ENCODE data around the gene TRIM66.
A peak's percentile ranks its signal among the peaks of the same experiment; 100 is the strongest.

TRIM66 gene, protein sequence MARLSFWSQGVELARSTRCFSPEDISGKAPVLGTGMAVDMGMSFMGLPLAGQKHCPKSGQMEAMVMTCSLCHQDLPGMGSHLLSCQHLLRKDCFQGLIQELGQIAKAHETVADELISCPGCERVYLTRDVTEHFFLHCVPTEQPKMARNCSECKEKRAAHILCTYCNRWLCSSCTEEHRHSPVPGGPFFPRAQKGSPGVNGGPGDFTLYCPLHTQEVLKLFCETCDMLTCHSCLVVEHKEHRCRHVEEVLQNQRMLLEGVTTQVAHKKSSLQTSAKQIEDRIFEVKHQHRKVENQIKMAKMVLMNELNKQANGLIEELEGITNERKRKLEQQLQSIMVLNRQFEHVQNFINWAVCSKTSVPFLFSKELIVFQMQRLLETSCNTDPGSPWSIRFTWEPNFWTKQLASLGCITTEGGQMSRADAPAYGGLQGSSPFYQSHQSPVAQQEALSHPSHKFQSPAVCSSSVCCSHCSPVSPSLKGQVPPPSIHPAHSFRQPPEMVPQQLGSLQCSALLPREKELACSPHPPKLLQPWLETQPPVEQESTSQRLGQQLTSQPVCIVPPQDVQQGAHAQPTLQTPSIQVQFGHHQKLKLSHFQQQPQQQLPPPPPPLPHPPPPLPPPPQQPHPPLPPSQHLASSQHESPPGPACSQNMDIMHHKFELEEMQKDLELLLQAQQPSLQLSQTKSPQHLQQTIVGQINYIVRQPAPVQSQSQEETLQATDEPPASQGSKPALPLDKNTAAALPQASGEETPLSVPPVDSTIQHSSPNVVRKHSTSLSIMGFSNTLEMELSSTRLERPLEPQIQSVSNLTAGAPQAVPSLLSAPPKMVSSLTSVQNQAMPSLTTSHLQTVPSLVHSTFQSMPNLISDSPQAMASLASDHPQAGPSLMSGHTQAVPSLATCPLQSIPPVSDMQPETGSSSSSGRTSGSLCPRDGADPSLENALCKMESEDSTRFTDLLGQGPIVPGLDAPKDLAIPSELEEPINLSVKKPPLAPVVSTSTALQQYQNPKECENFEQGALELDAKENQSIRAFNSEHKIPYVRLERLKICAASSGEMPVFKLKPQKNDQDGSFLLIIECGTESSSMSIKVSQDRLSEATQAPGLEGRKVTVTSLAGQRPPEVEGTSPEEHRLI (N-terminal part only)

GRCh38 chr11:8682303-8683114 is at the start of gene TRIM66, which contains the start of gene RPL27A:
Gene TRIM66 (minus strand): TSS chr11:8682665. CDS start chr11:8672274, 10,391 bp downstream.
Gene RPL27A (plus strand): TSS chr11:8682792. CDS start chr11:8682814, 22 bp downstream.
- TF ChIP-seq EP300 (IDR thresholded peaks at IDR 0.05; ENCODE audit: borderline replicate concordance) (no peak; the same call in 1 of the 2 replicates), TCF12 (IDR thresholded peaks at IDR 0.05; ENCODE audit: low read depth) (peak; percentile 41; the same call in 1 of the 2 replicates), TEAD4 (IDR thresholded peaks at IDR 0.05) (no peak), ZBTB7A (IDR thresholded peaks at IDR 0.05; ENCODE audit: low read depth) (no peak), CEBPB (IDR thresholded peaks at IDR 0.05) (no peak), USF1 (IDR thresholded peaks at IDR 0.05) (peak; percentile 44), YY1 (IDR thresholded peaks at IDR 0.05; ENCODE audit: low read depth) (peak; percentile 69), FOXM1 (IDR thresholded peaks at IDR 0.05; ENCODE audit: borderline replicate concordance, low read depth) (no peak), CREB1 (IDR thresholded peaks at IDR 0.05; ENCODE audit: low read depth) (0 out of 2 replicates have a peak, but pooled peaks have one; percentile 31), NFIC (IDR thresholded peaks at IDR 0.05) (no peak), RAD21 (IDR thresholded peaks at IDR 0.05; ENCODE audit: low read depth) (no peak), EGR1 (IDR thresholded peaks at IDR 0.05) (peak; percentile 17; the same call in 1 of the 2 replicates), TAF1 (IDR thresholded peaks at IDR 0.05; ENCODE audit: low read depth) (peak; percentile 95)
- TF ChIP-seq, protein P1, sequence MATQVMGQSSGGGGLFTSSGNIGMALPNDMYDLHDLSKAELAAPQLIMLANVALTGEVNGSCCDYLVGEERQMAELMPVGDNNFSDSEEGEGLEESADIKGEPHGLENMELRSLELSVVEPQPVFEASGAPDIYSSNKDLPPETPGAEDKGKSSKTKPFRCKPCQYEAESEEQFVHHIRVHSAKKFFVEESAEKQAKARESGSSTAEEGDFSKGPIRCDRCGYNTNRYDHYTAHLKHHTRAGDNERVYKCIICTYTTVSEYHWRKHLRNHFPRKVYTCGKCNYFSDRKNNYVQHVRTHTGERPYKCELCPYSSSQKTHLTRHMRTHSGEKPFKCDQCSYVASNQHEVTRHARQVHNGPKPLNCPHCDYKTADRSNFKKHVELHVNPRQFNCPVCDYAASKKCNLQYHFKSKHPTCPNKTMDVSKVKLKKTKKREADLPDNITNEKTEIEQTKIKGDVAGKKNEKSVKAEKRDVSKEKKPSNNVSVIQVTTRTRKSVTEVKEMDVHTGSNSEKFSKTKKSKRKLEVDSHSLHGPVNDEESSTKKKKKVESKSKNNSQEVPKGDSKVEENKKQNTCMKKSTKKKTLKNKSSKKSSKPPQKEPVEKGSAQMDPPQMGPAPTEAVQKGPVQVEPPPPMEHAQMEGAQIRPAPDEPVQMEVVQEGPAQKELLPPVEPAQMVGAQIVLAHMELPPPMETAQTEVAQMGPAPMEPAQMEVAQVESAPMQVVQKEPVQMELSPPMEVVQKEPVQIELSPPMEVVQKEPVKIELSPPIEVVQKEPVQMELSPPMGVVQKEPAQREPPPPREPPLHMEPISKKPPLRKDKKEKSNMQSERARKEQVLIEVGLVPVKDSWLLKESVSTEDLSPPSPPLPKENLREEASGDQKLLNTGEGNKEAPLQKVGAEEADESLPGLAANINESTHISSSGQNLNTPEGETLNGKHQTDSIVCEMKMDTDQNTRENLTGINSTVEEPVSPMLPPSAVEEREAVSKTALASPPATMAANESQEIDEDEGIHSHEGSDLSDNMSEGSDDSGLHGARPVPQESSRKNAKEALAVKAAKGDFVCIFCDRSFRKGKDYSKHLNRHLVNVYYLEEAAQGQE (IDR thresholded peaks at IDR 0.05; ENCODE audit: low read depth), result peak; percentile 19; the same call in 1 of the 2 replicates
- TF ChIP-seq, protein P2, sequence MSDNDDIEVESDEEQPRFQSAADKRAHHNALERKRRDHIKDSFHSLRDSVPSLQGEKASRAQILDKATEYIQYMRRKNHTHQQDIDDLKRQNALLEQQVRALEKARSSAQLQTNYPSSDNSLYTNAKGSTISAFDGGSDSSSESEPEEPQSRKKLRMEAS (IDR thresholded peaks at IDR 0.05), result peak; percentile 34; the same call in 1 of the 2 replicates

DNA sequence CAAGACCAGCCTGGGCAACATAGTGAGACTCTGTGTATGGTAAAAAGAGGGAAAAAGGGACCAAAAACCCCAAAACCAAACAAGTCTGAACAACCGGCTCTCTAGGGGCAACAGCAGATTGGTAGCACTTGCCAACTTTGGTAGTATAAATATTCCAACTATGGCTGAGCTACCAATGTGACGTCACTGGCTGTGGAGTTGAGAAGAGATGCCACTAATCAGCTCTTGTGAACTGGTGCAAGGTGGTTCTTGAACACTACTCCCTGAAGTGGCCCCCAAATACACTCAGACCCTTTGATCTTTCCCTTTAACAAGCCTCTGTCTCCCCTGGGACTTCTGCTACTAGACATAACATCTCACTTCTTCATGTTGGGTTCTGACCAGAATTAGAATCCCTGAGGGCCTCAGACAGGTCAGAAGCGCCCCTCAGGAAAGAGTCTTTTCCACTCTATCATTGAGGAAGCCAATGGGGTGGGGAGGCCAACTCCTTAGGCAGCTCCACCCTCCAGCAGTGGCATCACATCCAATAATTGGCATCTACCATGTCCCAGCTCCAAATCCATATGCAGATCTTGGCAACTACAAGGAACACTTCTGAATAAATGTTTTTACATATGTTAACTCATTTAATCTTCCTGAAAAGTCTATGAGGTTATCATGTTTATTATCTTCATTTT is 49.3 kb upstream of the TRIM66 start:
- TF ChIP-seq CREB1 (IDR thresholded peaks at IDR 0.05; ENCODE audit: low read depth) (no peak), TCF12 (IDR thresholded peaks at IDR 0.05; ENCODE audit: low read depth) (no peak), USF1 (IDR thresholded peaks at IDR 0.05) (no peak), TEAD4 (IDR thresholded peaks at IDR 0.05) (no peak), ZBTB7A (IDR thresholded peaks at IDR 0.05; ENCODE audit: low read depth) (no peak), NFIC (IDR thresholded peaks at IDR 0.05) (no peak), EP300 (IDR thresholded peaks at IDR 0.05; ENCODE audit: borderline replicate concordance) (no peak), CEBPB (IDR thresholded peaks at IDR 0.05) (no peak), YY1 (IDR thresholded peaks at IDR 0.05; ENCODE audit: low read depth) (no peak), TAF1 (IDR thresholded peaks at IDR 0.05; ENCODE audit: low read depth) (no peak), FOXM1 (IDR thresholded peaks at IDR 0.05; ENCODE audit: borderline replicate concordance, low read depth) (no peak), RAD21 (IDR thresholded peaks at IDR 0.05; ENCODE audit: low read depth) (no peak), EGR1 (IDR thresholded peaks at IDR 0.05) (no peak)
- TF ChIP-seq, protein P1 (IDR thresholded peaks at IDR 0.05; ENCODE audit: low read depth), result no peak
- TF ChIP-seq, protein P2 (IDR thresholded peaks at IDR 0.05), result no peak

- TF ChIP-seq TCF12 (IDR thresholded peaks at IDR 0.05; ENCODE audit: low read depth) (no peak), TAF1 (IDR thresholded peaks at IDR 0.05; ENCODE audit: low read depth) (no peak), TEAD4 (IDR thresholded peaks at IDR 0.05) (no peak), EP300 (IDR thresholded peaks at IDR 0.05; ENCODE audit: borderline replicate concordance) (no peak), EGR1 (IDR thresholded peaks at IDR 0.05) (no peak), CREB1 (IDR thresholded peaks at IDR 0.05; ENCODE audit: low read depth) (no peak), RAD21 (IDR thresholded peaks at IDR 0.05; ENCODE audit: low read depth) (no peak), USF1 (IDR thresholded peaks at IDR 0.05) (no peak), FOXM1 (IDR thresholded peaks at IDR 0.05; ENCODE audit: borderline replicate concordance, low read depth) (no peak), ZBTB7A (IDR thresholded peaks at IDR 0.05; ENCODE audit: low read depth) (no peak), NFIC (IDR thresholded peaks at IDR 0.05) (no peak), YY1 (IDR thresholded peaks at IDR 0.05; ENCODE audit: low read depth) (no peak), CEBPB (IDR thresholded peaks at IDR 0.05) (no peak)
- TF ChIP-seq, protein P1 (IDR thresholded peaks at IDR 0.05; ENCODE audit: low read depth), result no peak
- TF ChIP-seq, protein P2 (IDR thresholded peaks at IDR 0.05), result no peak
Measured at GRCh38 chr11:8730697-8731020, 48.2 kb upstream of the TRIM66 start.
